ENCODE results near the gene PNLDC1.

DNA sequence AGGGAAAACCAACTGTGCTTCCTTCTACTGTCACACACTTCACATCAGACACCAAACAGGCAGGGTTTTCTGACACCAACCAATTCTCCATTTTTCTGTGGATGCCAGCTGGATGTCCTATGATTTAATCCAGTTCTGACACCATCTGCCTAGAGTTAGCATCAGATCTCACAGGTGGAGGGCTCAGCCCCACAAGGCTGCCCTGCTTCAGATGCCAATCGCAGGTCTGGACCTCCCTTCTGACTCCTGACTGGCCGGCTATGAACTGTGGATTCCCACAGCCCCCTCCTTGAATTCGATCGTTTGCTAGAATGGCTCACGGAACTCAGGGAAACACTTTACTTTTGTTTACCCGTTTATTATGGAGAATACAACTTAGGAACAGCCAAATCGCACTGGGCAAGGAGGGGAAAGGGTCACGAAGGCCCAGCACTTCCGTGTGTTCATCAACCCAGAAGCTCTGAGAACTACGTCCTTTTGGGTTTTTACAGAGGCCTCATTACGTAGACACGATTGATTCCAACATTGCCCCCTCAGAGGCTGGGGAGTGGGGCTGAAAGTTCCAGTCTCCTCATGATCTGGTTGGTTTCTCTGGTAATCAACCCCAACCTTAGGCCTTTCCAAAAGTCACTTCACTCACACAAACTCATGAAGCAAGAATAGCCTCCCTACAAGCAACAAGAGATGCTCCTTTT, 65.3 kb downstream of the PNLDC1 start:
- TF ChIP-seq HNF4A (conservative IDR thresholded peaks at IDR 0.05) (no peak), RAD21 (IDR thresholded peaks at IDR 0.05) (no peak), SP1 (IDR thresholded peaks at IDR 0.05) (no peak)
- TF ChIP-seq, protein P1, sequence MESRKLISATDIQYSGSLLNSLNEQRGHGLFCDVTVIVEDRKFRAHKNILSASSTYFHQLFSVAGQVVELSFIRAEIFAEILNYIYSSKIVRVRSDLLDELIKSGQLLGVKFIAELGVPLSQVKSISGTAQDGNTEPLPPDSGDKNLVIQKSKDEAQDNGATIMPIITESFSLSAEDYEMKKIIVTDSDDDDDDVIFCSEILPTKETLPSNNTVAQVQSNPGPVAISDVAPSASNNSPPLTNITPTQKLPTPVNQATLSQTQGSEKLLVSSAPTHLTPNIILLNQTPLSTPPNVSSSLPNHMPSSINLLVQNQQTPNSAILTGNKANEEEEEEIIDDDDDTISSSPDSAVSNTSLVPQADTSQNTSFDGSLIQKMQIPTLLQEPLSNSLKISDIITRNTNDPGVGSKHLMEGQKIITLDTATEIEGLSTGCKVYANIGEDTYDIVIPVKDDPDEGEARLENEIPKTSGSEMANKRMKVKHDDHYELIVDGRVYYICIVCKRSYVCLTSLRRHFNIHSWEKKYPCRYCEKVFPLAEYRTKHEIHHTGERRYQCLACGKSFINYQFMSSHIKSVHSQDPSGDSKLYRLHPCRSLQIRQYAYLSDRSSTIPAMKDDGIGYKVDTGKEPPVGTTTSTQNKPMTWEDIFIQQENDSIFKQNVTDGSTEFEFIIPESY (IDR thresholded peaks at IDR 0.05) = no peak

Measured in liver (tissue), 2 donors.